ENCODE results near the gene LRRTM2.

- TF ChIP-seq CTCF (IDR thresholded peaks at IDR 0.05 in 2 of 3, conservative IDR thresholded peaks at IDR 0.05 in 1 of 3; ENCODE audit: control insufficient read depth in 2 of 3, extremely low read depth in 1 of 3, insufficient read depth in 1 of 3, low read depth in 3 of 3, low read length in 3 of 3) = no peak
- TF ChIP-seq MAX (IDR thresholded peaks at IDR 0.05; ENCODE audit: low read depth, low read length) = no peak
- TF ChIP-seq SIX5 (IDR thresholded peaks at IDR 0.05; ENCODE audit: low read depth, low read length, severe bottlenecking) = no peak
Measured at GRCh38 chr5:138890644-138891043, 15.5 kb upstream of the LRRTM2 start.

Measured in GM12878 (cell line).